COLO668 (cell line): ENCODE results near the gene HCAR3.
"Not testable (repeated sequence)": the region's sequence is repeated elsewhere in the genome, so short reads cannot be mapped to it uniquely, and the experiment has no call there.

Experiments
- DNase-seq: peaks from one replicate; lab custom pipeline; 2025; ENCODE audit not compliant: unreplicated experiment; lab: John Stamatoyannopoulos, UW

Gene HCAR3

DNA sequence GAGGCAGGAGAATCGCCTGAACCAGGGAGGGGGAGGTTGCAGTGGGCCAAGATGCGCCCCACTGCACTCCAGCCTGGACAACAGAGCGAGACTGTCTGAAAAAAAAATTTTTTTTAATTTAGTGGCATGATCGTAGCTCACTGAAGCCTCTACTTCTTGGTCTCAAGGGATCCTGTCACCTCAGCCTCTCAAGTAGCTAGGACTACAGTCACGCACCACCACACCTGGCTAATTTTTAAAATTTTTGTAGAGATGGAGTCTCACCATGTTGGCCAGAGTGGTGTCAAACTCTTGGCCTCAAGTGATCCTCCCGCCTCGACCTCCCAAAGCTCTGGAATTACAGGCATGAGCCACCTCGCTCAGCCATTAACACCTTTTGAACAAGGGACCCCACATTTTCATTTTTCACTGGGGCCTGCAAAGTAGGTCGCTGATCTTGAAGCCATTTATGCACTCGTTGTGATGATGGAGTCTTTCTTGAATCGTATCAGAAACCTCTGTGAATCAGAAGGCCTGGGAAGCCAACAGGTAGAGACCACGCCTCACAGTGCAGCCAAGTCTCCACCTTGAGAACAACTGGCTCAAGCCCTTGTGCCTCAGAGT, 8.1 kb upstream of the HCAR3 start:
- no peak for DNase-seq

DNA sequence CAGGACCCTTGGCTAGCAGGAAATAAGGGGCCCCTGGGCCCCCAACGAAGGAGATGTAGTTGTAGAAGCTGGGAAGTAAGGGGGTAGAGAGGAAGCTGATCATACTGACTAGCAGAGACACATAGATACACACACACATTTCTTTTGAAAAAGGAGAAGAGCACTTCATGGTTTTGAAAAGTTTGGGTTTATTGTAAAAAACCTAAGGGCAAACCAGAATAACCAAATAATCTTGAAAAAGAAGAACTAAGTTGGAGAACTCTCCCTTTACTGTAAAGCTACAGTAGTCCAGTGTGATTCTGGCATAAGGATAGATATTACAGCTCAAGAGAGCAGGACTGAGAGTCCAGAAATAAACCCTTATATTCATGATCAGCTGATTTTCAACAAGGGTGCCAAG, 5.8 kb upstream of the HCAR3 start:
- DNase-seq, result no peak

DNA sequence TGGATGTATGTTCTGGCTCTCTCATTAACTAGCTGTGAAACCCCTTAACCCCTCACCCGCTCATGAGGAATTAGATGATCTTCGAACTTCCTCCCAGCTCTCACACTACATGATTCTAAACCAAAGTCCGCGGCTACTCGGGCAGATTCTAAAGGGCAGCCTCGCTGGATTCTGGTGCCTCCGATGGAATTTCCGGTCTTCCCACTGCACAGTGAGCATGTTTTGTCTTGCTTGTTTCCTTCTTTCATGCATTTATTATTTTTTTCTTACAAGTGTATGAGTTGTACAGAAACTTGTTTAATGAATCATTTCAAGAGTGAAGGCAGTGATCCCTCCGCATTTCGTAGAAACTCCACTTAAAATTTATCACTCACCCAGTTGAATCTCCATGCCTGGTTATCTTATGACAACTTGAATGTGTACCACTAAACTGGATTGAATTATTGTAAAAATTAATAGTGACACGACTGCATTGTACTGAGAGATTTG, 4.5 kb upstream of the HCAR3 start:
- DNase-seq, result no peak

DNA sequence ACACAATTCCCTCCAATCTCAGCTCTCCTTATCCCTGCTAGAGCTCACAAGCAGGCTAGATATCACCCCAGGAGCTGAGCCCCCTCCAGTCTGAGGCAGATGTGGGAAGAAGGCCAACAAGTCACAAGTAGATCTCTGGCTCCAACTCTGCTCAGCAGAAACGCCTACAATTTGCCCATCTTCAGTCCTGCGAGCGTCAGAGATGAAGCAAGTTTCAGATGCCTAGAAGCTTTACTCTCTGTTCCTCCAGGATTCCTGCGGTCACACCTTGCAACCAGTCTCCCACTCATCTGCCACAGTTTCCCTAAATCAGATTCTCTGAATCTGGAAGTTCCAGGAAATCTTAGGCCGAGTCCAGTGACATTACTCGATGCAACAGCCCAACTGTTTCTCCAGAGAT, 1.4 kb downstream of the HCAR3 start:
- not testable (repeated sequence) for DNase-seq

DNA sequence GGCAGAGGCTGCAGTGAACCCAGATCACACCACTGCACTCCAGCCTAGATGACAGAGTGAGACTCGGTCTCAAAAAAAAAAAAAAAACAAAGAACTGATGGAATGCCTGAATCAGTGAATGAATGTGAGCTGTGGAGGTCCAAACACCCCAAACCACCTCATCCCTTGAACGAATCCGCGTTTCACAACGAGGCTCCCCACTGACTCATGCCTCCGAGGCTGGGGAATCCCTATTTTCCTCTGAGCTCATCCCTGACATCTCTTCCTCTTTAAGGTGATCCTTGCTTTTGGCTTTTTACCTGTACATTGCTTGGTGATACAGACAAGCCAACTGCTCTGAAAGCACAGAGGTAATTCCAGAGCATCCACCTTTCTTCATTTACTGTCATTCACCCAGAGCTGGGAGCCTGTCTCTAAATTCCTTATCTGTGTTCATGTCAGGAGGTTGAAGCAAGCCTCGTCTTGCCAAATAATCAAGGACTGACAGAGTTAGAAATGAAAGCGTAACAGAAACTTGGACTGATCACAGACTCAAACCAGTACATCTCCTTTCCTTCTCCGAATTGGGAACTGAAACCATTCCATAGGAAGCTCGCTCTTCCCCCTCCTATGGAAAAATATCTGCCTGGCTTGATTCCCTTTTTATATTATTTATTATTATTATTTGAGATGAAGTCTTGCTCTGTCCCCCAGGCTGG, 3.0 kb downstream of the HCAR3 start:
- not testable (repeated sequence) for DNase-seq

DNA sequence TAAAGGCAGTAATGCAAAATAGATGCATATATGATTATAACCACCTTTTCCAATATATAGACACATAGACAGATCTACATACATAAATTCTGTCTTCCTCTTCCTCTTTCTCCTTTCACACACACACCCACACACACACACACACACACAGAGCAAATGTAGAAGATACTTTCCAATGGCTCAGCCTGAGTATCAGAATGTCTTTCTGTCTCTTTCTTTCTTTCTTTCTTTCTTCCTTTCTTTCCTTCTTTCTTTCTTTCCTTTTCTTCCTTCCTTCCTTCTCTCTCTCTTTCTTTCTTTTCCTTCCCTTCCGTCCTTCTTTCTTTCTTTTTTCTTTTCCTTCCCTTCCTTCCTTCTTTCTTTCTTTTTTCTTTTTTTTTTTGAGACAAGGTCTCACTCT, 5.3 kb downstream of the HCAR3 start:
- not testable (repeated sequence) for DNase-seq

DNA sequence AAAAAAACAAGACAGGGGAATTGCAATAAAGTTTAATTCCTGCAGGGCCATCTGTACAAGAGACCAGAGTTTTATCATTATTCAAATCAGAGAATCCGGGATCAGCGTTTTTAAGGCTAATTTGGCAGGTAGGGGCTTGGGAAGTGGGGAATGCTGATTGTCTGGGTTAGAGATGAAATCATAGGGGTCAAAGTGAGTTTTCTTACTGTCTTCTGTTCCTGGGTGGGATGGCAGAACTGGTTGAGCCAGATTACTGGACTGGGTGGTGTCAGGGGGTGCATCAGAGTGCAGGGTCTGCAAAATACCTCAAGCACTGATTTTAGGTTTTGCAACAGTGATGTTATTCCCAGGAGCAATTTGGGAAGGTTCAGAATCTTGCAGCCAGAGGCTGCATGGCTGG, 6.3 kb downstream of the HCAR3 start:
- not testable (repeated sequence) for DNase-seq

DNA sequence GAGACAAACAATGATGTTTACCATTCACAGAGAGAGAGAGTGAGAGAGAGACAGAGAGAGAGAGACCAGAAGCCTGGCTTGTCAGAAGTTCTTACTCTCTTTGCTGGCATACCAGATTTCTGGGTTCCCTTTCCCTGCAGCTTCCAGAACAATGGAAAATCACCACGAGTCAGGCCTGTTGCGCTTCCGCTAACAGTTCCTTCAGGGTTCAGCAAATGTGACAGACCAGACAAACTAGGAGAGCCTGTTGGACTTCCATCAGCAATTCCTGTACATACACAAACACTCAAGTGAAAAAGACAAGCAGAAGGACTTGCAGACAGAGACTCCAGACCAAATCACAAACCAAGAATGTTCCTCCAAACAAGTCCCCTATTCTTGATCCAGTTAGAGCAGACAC, 7.3 kb downstream of the HCAR3 start:
- DNase-seq, result not testable (repeated sequence)

DNA sequence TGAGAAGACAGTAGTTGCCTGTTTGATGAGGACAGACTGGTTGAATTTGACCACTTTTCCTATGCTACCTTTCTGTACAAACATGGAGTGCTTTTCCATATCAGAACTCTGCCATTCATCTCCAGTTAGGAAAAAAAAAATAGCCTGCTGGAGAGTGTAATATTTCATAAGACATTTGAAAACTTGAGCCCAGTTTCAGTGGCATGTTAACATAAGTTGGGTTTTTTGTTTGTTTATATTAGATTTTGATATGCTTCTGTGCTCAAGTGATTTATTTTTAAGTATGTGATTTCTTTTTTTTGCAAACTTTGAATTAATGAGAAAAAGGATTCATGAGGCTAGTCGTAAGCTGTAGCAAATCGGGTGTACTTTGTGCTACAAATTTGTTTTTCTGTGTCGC, 12.8 kb downstream of the HCAR3 start:
- DNase-seq, result not testable (repeated sequence)

DNA sequence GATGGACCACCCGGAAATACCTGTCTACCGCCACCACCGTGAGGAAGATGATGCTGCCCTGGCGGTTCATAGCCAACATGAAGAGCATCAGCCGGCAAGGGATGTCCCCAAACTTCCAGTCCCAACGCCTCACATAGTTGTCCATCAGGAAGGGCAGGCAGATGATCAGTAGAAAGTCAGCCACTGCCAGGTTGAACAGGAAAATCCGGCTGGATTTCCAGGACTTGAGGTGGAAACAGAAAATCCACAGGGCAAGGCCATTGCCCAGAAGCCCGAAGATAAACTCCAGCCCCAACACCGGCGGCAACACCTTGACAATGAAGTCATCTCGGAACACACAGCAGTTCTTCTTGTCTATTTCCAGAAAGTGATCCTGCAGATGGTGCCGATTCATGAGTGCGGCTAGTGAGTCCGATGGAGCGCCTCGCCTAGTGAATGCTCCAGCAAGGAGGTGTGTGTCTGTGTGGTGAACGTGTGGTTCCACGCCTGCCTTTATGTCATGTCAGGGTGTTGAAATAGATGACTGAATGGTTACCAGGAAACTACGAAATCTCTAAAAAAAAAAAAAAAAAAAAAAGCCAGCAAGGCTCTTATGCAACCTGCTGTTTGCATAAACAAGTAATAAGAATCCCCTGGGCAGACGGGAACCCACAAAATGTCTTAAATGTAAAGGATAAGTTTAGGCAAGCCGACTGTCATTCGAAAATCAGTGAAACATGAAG, 13.6 kb downstream of the HCAR3 start, which contains the start of gene HCAR2:
TSS of gene HCAR2 (minus strand) at position 468 of the 722 bp plus-strand sequence. CDS start at position 394, 74 bp downstream.
- not testable (repeated sequence) for DNase-seq

DNA sequence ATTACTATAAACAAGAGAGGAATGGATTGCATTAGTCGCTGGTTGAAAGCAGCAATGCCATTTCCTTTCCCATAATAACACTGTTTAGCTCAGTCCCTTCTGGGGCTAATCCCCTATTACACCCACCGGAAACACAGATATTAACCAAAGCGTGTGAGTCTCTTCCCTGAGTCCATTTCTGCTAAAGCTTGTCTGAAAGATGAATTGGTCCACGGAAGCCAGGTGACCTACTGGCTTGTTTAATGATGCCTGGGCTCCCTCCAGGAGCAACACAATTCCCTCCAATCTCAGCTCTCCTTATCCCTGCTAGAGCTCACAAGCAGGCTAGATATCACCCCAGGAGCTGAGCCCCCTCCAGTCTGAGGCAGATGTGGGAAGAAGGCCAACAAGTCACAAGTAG, 15.1 kb downstream of the HCAR3 start:
- not testable (repeated sequence) for DNase-seq

DNA sequence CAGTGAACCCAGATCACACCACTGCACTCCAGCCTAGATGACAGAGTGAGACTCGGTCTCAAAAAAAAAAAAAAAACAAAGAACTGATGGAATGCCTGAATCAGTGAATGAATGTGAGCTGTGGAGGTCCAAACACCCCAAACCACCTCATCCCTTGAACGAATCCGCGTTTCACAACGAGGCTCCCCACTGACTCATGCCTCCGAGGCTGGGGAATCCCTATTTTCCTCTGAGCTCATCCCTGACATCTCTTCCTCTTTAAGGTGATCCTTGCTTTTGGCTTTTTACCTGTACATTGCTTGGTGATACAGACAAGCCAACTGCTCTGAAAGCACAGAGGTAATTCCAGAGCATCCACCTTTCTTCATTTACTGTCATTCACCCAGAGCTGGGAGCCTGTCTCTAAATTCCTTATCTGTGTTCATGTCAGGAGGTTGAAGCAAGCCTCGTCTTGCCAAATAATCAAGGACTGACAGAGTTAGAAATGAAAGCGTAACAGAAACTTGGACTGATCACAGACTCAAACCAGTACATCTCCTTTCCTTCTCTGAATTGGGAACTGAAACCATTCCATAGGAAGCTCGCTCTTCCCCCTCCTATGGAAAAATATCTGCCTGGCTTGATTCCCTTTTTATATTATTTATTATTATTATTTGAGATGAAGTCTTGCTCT, 16.4 kb downstream of the HCAR3 start:
- DNase-seq, result not testable (repeated sequence)

DNA sequence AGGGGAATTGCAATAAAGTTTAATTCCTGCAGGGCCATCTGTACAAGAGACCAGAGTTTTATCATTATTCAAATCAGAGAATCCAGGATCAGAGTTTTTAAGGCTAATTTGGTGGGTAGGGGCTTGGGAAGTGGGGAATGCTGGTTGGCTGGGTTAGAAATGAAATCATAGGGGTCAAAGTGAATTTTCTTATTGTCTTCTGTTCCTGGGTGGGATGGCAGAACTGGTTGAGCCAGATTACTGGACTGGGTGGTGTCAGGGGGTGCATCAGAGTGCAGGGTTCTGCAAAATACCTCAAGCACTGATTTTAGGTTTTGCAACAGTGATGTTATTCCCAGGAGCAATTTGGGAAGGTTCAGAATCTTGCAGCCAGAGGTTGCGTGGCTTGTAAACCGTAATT, 19.7 kb downstream of the HCAR3 start:
- DNase-seq, result not testable (repeated sequence)

DNA sequence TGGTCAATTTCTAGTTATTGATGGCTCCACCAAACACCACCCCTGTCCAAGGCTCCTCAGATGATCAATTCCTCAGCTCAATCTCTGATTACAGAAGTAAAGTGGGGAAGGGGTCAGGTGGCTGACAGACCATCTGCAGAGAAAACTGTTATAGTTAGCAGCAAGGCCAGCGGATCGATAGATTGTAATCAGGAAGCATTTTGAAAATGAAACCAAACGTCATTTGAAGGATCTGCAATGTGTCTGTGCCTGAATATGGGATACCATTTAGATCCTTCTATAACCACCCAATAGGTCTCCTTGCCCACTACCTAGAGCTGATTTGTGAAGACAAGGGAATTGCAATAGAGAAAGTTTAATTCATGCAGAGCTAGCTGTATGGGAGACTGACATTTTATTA, 25.0 kb downstream of the HCAR3 start:
- no peak for DNase-seq

DNA sequence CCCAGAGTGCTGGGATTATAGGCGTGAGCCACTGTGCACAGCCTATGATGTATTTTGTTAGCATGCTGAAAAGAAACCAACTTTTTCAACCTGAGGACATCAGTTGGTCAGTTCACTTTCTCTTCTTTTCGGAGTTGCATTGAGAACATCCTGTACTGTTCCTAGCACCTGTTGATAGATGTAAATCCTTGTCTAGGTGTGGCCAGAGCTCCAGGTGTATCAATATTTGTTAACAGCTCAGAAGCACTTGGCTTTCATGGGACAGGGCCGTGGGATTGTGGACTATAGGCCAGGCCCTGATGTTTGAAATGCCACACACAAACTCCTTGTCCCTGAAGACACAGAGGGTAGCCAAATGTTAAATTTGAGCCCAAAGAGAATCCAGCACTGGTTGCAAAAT, 28.3 kb downstream of the HCAR3 start:
- DNase-seq, result peak; percentile 65

DNA sequence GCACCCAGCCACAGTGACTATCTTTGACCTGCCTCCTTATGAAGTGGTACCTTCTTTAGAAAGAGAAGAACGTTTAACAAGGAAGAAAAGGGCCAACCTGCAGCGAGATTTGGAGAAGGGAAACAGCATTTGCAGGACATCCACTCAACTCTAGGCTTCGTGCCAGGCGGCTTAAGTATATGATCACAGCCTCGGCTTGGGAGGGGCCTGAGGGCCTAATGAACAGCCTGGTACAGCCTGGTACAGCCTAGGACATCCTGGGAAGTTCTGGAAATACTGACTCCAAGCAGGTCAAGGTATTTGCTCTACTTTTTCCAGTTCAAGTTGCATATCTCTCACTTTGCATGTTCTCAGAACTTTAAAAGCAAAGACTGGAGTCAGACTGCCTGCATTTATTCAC, 29.5 kb downstream of the HCAR3 start:
- peak; percentile 62 for DNase-seq

DNA sequence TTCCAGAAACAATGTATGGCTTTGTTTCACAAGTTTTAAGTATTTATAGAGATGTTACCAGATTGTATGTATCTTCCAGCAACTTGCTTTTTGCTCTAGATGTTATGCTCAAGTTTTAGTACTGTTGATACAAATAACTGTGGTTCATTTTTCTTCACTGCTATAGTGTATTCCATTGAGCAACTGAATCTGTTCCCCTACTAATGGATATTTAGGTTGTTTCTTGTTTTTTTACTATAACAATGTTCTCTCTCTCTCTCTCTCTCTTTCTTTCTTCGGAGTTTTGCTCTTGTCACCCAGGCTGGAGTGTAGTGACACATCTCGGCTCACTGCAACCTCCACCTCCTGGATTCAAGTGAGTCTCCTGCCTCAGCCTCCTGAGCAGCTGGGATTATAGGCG, 30.1 kb downstream of the HCAR3 start:
- no peak for DNase-seq

DNA sequence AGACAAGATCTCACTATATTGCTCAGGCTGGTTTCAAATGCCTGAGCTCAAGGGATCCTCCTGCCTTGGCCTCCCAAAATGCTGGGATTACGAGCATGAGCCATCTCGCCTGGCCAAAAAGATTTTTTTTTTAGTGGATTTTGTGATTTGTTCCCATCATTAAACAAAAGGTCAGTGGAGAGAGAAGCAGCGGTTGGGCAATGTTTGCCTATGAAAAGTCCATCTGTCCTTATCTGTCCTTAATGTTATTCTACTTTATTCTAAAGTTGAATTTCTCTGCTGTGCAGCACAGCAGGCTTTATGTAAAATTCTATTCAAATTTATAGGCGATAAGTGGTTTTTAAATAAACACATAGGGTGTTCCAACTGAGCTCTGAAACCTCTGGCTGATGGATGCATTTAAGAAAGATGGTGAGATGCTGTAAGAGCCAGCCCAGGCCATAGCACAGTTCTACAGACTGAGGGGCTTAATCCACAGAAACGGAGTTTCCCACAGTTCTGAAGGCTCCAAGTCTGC, 32.3 kb downstream of the HCAR3 start:
- DNase-seq, result no peak

DNA sequence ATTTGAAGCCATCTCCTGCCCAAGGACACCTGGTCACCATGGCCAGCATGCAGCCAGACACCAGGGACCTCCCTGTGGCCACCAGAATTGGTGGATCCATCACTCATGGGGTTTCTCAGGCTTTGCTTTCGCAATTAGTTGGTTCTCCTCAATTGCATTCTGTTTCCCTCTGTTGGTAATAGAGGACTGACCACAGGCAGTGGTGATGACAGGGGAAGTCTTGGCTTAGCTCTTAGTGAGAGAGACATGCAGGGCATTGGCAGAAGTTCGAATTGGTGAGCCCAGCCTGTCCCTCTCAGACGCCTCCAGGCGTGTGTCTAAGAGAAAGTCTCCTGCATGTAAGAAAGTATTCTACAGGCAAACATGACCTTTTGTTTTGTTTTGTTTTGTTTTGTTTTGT, 34.8 kb downstream of the HCAR3 start:
- no peak for DNase-seq

DNA sequence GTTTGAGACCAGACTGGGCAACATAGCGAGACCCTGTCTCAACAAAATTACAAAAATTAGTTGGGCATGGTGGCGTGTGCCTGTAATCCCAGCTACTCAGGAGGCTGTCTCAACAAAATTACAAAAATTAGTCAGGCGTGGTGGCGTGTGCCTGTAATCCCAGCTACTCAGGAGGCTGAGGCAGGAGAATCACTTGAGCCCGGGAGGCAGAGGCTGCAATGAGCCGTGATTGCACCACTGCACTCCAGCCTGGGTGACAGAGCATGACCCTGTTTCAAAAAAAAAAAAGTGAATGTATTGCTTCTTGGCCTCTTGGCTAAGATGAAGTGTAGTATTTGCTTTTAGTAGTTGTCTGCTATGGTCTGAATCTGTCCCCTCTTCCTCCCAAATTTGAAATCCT, 35.6 kb downstream of the HCAR3 start:
- DNase-seq, result not testable (repeated sequence)

DNA sequence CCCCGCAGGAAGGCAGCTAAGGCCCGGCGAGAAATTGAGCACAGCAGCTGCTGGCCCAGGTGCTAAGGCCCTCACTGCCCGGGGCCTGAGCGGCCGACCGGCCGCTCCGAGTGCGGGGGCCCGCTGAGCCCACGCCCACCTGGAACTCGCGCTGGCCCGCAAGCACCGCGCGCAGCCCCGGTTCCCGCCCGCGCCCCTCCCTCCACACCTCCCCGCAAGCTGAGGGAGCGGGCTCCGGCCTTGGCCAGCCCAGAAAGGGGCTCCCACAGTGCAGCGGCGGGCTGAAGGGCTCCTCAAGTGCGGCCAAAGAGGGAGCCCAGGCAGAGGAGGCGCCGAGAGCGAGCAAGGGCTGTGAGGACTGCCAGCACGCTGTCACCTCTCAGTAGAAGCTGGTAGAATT, 39.8 kb downstream of the HCAR3 start:
- DNase-seq, result not testable (repeated sequence)
